ENCODE measurements around the gene STK10.

DNA sequence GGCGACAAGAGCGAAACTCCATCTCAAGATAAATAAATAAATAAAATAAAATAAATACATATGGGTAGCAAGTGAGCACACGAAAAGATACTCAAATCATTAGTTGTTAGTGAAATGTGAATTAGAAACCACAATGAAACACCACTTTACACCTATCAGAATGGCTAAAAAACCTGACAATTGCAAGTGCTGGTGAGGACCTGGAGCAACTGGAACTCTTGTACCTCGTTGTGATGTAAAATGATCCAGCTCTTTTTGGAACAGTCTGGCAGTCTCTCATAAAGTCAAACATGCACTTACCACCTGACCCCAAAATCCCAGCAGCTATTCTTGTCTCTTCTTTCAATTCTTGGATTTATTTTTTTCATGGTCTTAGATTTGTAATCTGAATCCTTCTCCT, 112.4 kb downstream of the STK10 start:
- no peak for TF ChIP-seq EZH2 (IDR thresholded peaks at IDR 0.05; ENCODE audit: insufficient read depth, poor library complexity, severe bottlenecking)
- no peak for TF ChIP-seq EZH2phosphoT487 (IDR thresholded peaks at IDR 0.05; ENCODE audit: insufficient read depth, low read depth)
